HEK293 (cell line): ENCODE measurements around the gene SLC25A38.

Source experiments
- CTCF ChIA-PET: fragments of 350-600 bp; formaldehyde crosslinking; extraction: SDS; loops from one replicate; lab custom pipeline; 2021; ENCODE audit warnings: antibody characterized with exemption; lab: Yijun Ruan, JAX
- POLR2A ChIA-PET: fragments of 300-600 bp; formaldehyde crosslinking; extraction: SDS; loops from one replicate; lab custom pipeline; 2020; ENCODE audit warnings: antibody characterized with exemption, inconsistent platforms; lab: Yijun Ruan, JAX
- H3K27ac ChIP-seq: fragments of 200-500 bp; sonication (Bioruptor generic); 2 replicates; pipeline ENCODE4 v1.5.1; 2014; ENCODE audit warnings: low read depth, low read length, control low read depth, inconsistent platforms; ENCODE audit errors: extremely low read depth
- H3K36me3 ChIP-seq, 2 experiments: fragments of 200-500 bp in 1 of 2; sonication (Bioruptor generic) in 1 of 2; 1 replicate in 1 of 2; 2 replicates in 1 of 2; pipeline ENCODE4 v1.5.1; 2014 to 2017; ENCODE audit warnings: inconsistent platforms in 2 of 2, low read length in 2 of 2; ENCODE audit not compliant: control insufficient read depth in 2 of 2, insufficient read depth in 1 of 2
- H3K4me1 ChIP-seq: fragments of 200-500 bp; sonication (Bioruptor generic); 2 replicates; pipeline ENCODE4 v1.5.1; 2014; ENCODE audit warnings: mild to moderate bottlenecking, low read length, inconsistent platforms; ENCODE audit not compliant: control insufficient read depth, insufficient read depth
- H3K4me3 ChIP-seq: 2 replicates; pipeline ENCODE4 v1.5.1; 2011; ENCODE audit warnings: low read depth, mild to moderate bottlenecking, control low read depth, low read length, moderate library complexity
- H3K9me3 ChIP-seq: fragments of 200-500 bp; sonication (Bioruptor generic); 2 replicates; pipeline ENCODE4 v1.5.1; 2014; ENCODE audit warnings: low read depth, low read length, inconsistent platforms; ENCODE audit not compliant: control insufficient read depth, insufficient read depth
- GLI4 ChIP-seq: fragments of 450-650 bp; formaldehyde crosslinking; IDR thresholded peaks from 2 replicates; pipeline ENCODE4 v1.5.1; 2016; ENCODE audit warnings: missing biosample characterization, missing genetic modification characterization
- HIC1 ChIP-seq: fragments of 450-650 bp; formaldehyde crosslinking; IDR thresholded peaks from 2 replicates; pipeline ENCODE4 v1.5.1; 2016; ENCODE audit warnings: missing biosample characterization, missing genetic modification characterization
- KLF17 ChIP-seq: fragments of 450-650 bp; formaldehyde crosslinking; IDR thresholded peaks from 2 replicates; pipeline ENCODE4 v1.5.1; 2016; ENCODE audit warnings: missing biosample characterization, missing genetic modification characterization
- KLF7 ChIP-seq: fragments of 450-650 bp; formaldehyde crosslinking; IDR thresholded peaks from 2 replicates; pipeline ENCODE4 v1.5.1; 2016; ENCODE audit warnings: missing biosample characterization, missing genetic modification characterization, borderline replicate concordance
- PRDM4 ChIP-seq: fragments of 450-650 bp; formaldehyde crosslinking; IDR thresholded peaks from 2 replicates; pipeline ENCODE4 v1.5.1; 2017; ENCODE audit warnings: missing biosample characterization, missing genetic modification characterization
- TCF7L2 ChIP-seq: IDR thresholded peaks from 2 replicates; pipeline ENCODE4 v1.6.1; 2011; ENCODE audit warnings: low read depth, mild to moderate bottlenecking, inconsistent platforms, low read length, moderate library complexity, borderline replicate concordance
- WT1 ChIP-seq: fragments of 450-650 bp; formaldehyde crosslinking; IDR thresholded peaks from 2 replicates; pipeline ENCODE4 v1.5.1; 2016; ENCODE audit warnings: missing biosample characterization, missing genetic modification characterization
- YY1 ChIP-seq: fragments of 450-650 bp; formaldehyde crosslinking; IDR thresholded peaks from 2 replicates; pipeline ENCODE4 v1.5.1; 2018; ENCODE audit warnings: missing biosample characterization, missing genetic modification characterization
- ZBTB20 ChIP-seq: fragments of 450-650 bp; formaldehyde crosslinking; IDR thresholded peaks from 2 replicates; pipeline ENCODE4 v1.5.1; 2016; ENCODE audit warnings: missing biosample characterization, missing genetic modification characterization
- ZBTB48 ChIP-seq: fragments of 450-650 bp; formaldehyde crosslinking; IDR thresholded peaks from 2 replicates; pipeline ENCODE4 v1.5.1; 2016; ENCODE audit warnings: missing biosample characterization, missing genetic modification characterization
- ZFHX2 ChIP-seq: fragments of 450-650 bp; formaldehyde crosslinking; conservative IDR thresholded peaks from 2 replicates; pipeline ENCODE4 v1.5.1; 2016; ENCODE audit warnings: missing biosample characterization, missing genetic modification characterization
- ZNF248 ChIP-seq: fragments of 450-650 bp; formaldehyde crosslinking; IDR thresholded peaks from 2 replicates; pipeline ENCODE4 v1.5.1; 2017; ENCODE audit warnings: missing biosample characterization, missing genetic modification characterization
- ZNF26 ChIP-seq: fragments of 450-650 bp; formaldehyde crosslinking; IDR thresholded peaks from 2 replicates; pipeline ENCODE4 v1.5.1; 2016; ENCODE audit warnings: missing biosample characterization, missing genetic modification characterization
- ZNF280D ChIP-seq: fragments of 450-650 bp; formaldehyde crosslinking; IDR thresholded peaks from 2 replicates; pipeline ENCODE4 v1.5.1; 2016; ENCODE audit warnings: missing biosample characterization, missing genetic modification characterization
- ZNF292 ChIP-seq: fragments of 450-650 bp; formaldehyde crosslinking; IDR thresholded peaks from 2 replicates; pipeline ENCODE4 v1.5.1; 2016; ENCODE audit warnings: low read depth, missing biosample characterization, missing genetic modification characterization, borderline replicate concordance
- ZNF324 ChIP-seq: fragments of 450-650 bp; formaldehyde crosslinking; IDR thresholded peaks from 2 replicates; pipeline ENCODE4 v1.5.1; 2016; ENCODE audit warnings: missing biosample characterization, missing genetic modification characterization
- ZNF398 ChIP-seq: fragments of 450-650 bp; formaldehyde crosslinking; IDR thresholded peaks from 2 replicates; pipeline ENCODE4 v1.5.1; 2017; ENCODE audit warnings: missing biosample characterization, missing genetic modification characterization
- ZNF416 ChIP-seq: fragments of 450-650 bp; formaldehyde crosslinking; IDR thresholded peaks from 2 replicates; pipeline ENCODE4 v1.5.1; 2016; ENCODE audit warnings: missing biosample characterization, missing genetic modification characterization
- ZNF544 ChIP-seq: fragments of 450-650 bp; formaldehyde crosslinking; IDR thresholded peaks from 2 replicates; pipeline ENCODE4 v1.5.0; 2017; ENCODE audit warnings: missing biosample characterization, missing genetic modification characterization
- ZNF558 ChIP-seq: fragments of 450-650 bp; formaldehyde crosslinking; IDR thresholded peaks from 2 replicates; pipeline ENCODE4 v1.5.1; 2016; ENCODE audit warnings: missing biosample characterization, missing genetic modification characterization
- ZNF670 ChIP-seq: fragments of 450-650 bp; formaldehyde crosslinking; IDR thresholded peaks from 2 replicates; pipeline ENCODE4 v1.5.1; 2016; ENCODE audit warnings: missing biosample characterization, missing genetic modification characterization, low read depth
- ZNF768 ChIP-seq: fragments of 450-650 bp; formaldehyde crosslinking; IDR thresholded peaks from 2 replicates; pipeline ENCODE4 v1.5.1; 2018; ENCODE audit warnings: missing biosample characterization, mild to moderate bottlenecking, missing genetic modification characterization

Gene SLC25A38

GRCh38 chr3:39378957-39379777 lies 4.0 kb upstream of the SLC25A38 start:
- POLR2A ChIA-PET: interaction anchor here (0.7 kb wide), 1 partner anchor 16 kb away, joined by 3 read pairs; no protein-coding TSS in a partner anchor
- Histone ChIP-seq H3K27ac (no peak overlapping the region), H3K4me3 (no peak overlapping the region), H3K9me3 (no peaks in the 10 kb centered on the region), H3K4me1 (no peaks in the 10 kb centered on the region), H3K36me3 (no peaks in the 10 kb centered on the region)
- TF ChIP-seq ZNF558 (tag by site-specific recombination) (no peak), ZNF768 (no peak), KLF7 (tag by site-specific recombination) (no peak), YY1 (tag by site-specific recombination) (no peak), ZNF398 (tag by site-specific recombination) (no peak), HIC1 (tag by site-specific recombination) (no peak), ZBTB20 (tag by site-specific recombination) (no peak), ZNF670 (tag by site-specific recombination) (no peak), ZNF292 (tag by site-specific recombination) (no peak), ZNF416 (tag by site-specific recombination) (no peak), ZBTB48 (no peak), ZNF280D (tag by site-specific recombination) (no peak), ZNF324 (tag by site-specific recombination) (no peak), WT1 (no peak), ZFHX2 (tag by site-specific recombination) (no peak), ZNF544 (no peak)
- CTCF ChIA-PET: interaction anchor here (0.6 to 2.0 kb wide), 9 partner anchors 10 to 188 kb away, joined by 3 to 7 read pairs (median 4); no protein-coding TSS in a partner anchor

- no peak overlapping the region for H3K27ac ChIP-seq
- no peaks in the 10 kb centered on the region for H3K36me3 ChIP-seq
- H3K4me3 ChIP-seq: no peak overlapping the region
- CTCF ChIA-PET: no interaction called here
- no peaks in the 10 kb centered on the region for H3K9me3 ChIP-seq
- POLR2A ChIA-PET: interaction anchor here (0.7 kb wide), 1 partner anchor 15 kb away, joined by 3 read pairs; no protein-coding TSS in a partner anchor
- no peaks in the 10 kb centered on the region for H3K4me1 ChIP-seq
- TF ChIP-seq KLF17 (tag by site-specific recombination): no peak
- no peak for TF ChIP-seq TCF7L2
- TF ChIP-seq PRDM4 (tag by site-specific recombination): no peak
- TF ChIP-seq KLF7 (tag by site-specific recombination): no peak
- TF ChIP-seq ZNF248 (tag by site-specific recombination): no peak
- no peak for TF ChIP-seq ZNF26 (tag by site-specific recombination)
- TF ChIP-seq GLI4: no peak
These were observed 3.4 kb upstream of the SLC25A38 start for GRCh38 chr3:39379778-39380155.
